Spleen (tissue), 11 donors: ENCODE data around the gene SSTR4. TPM values are rescaled to one million over a fixed set of nuclear protein-coding genes. Genes with fewer than 3 reads are reported as not detected.
"Not testable (repeated sequence)": the region's sequence is repeated elsewhere in the genome, so short reads cannot be mapped to it uniquely, and the experiment has no call there.

Experiments
- DNase-seq: peaks from one replicate; pipeline ENCODE4 v3.0.0-alpha.2; 2020
- H3K27ac ChIP-seq, 8 donors: fragments of 200-600 bp; sonication (generic) in 7 of 8; 1 replicate in 4 of 8; 2 replicates in 4 of 8; pipeline versions ENCODE4 v1.5.0 to v1.8.0; 2016 to 2021; ENCODE audit warnings: inconsistent platforms in 4 of 8, mild to moderate bottlenecking in 4 of 8, moderate library complexity in 1 of 8
- H3K27me3 ChIP-seq, 7 donors: fragments of 200-600 bp; sonication (generic) in 6 of 7; replicated peaks in 1 of 7; 1 replicate in 4 of 7; 2 replicates in 3 of 7; pipeline versions ENCODE4 v1.5.0 to v1.8.0; 2016 to 2021; ENCODE audit warnings: inconsistent platforms in 3 of 7, mild to moderate bottlenecking in 1 of 7
- H3K36me3 ChIP-seq, 6 donors: fragments of 200-600 bp; sonication (generic) in 5 of 6; 1 replicate in 4 of 6; 2 replicates in 2 of 6; pipeline versions ENCODE4 v1.5.0 to v1.8.0; 2016 to 2021; ENCODE audit warnings: inconsistent platforms in 2 of 6
- H3K4me1 ChIP-seq, 6 donors: fragments of 200-600 bp; sonication (generic) in 5 of 6; 1 replicate in 3 of 6; 2 replicates in 3 of 6; pipeline versions ENCODE4 v1.5.0 to v1.8.0; 2016 to 2021; ENCODE audit warnings: inconsistent platforms in 3 of 6
- H3K4me3 ChIP-seq, 8 donors: fragments of 200-600 bp; sonication (generic) in 7 of 8; 1 replicate in 4 of 8; 2 replicates in 4 of 8; pipeline versions ENCODE4 v1.5.0 to v1.8.0; 2016 to 2021; ENCODE audit warnings: inconsistent platforms in 4 of 8, mild to moderate bottlenecking in 4 of 8, moderate library complexity in 2 of 8
- H3K9me3 ChIP-seq, 8 donors: fragments of 200-600 bp; sonication (generic) in 7 of 8; 1 replicate in 4 of 8; 2 replicates in 4 of 8; pipeline versions ENCODE4 v1.5.0 to v1.8.0; 2016 to 2021; ENCODE audit warnings: inconsistent platforms in 4 of 8
- POLR2A ChIP-seq, 3 donors: fragments of 450-650 bp; IDR thresholded peaks; one replicate each; pipeline ENCODE4 v1.5.1; 2017; ENCODE audit warnings: antibody characterized with exemption in 3 of 3, mild to moderate bottlenecking in 1 of 3
- POLR2AphosphoS5 ChIP-seq, 3 donors: sonication (generic); formaldehyde crosslinking; IDR thresholded peaks; one replicate each; pipeline ENCODE4 v1.5.1; 2017; ENCODE audit warnings: antibody characterized with exemption in 3 of 3
- WGBS, 5 donors: extraction: QIAGEN DNeasy Blood & Tissue Kit in 3 of 5; methylation state at CpG; one replicate each; pipeline versions ENCODE4 v1.1.5 to v1.1.7; 2013 to 2018; 5-methylcytosine and 5-hydroxymethylcytosine counted together
- intact Hi-C: fragments of 100-400 bp; cut with DNase I; formaldehyde crosslinking; loops from one replicate; pipeline ENCODE4 v1.15.0; 2023; ENCODE audit warnings: low total_unique reads
- polyA plus RNA-seq, 3 donors: library from polyadenylated mRNA; stranded (reverse); fragments of 200-250 nt; gene quantifications; one replicate each; pipeline ENCODE4 v1.2.1, GENCODE V29; 2013
- total RNA-seq, 7 donors: library from RNA; depleted of rRNA in 3 of 7; stranded (reverse); fragments of >200 nt in 3 of 7; fragmentation: NEBNext Ultra II Directional in 4 of 7; extraction: Animal tissue kit (Norgen Biotek cat#: 25700) in 4 of 7; gene quantifications; one replicate each; pipeline versions ENCODE4 v1.1.0 to v1.2.1, GENCODE V29; 2016 to 2021
- TF ChIP-seq, protein P1 (sequence below), 11 experiments: fragments of 200-600 bp in 7 of 11; fragments of 450-650 bp in 4 of 11; sonication (generic) in 4 of 11; IDR thresholded peaks in 8 of 11; conservative IDR thresholded peaks in 3 of 11; 1 replicate in 7 of 11; 2 replicates in 4 of 11; pipeline versions ENCODE4 v1.4.0 to v1.8.0; 2016 to 2021; ENCODE audit warnings: antibody characterized with exemption in 11 of 11, inconsistent platforms in 4 of 11, mild to moderate bottlenecking in 1 of 11
- donor health status: healthy with polysubstance abuse.
- donor health status: DM: no; HTN: no; CAD: no; lungs with moderate emphysema.
- donor health status: DM: no; HTN: no; CAD: no.
- donor health status: Bipolar disorder and iron deficiency.
- donor health status: healthy.
- donor health status: DM: no; HTN: no; CAD: no.
- donor health status: DM: yes; HTN: yes; CAD: no.

Gene SSTR4
- total and polyA plus RNA-seq, 10 donors: not detected

DNA sequence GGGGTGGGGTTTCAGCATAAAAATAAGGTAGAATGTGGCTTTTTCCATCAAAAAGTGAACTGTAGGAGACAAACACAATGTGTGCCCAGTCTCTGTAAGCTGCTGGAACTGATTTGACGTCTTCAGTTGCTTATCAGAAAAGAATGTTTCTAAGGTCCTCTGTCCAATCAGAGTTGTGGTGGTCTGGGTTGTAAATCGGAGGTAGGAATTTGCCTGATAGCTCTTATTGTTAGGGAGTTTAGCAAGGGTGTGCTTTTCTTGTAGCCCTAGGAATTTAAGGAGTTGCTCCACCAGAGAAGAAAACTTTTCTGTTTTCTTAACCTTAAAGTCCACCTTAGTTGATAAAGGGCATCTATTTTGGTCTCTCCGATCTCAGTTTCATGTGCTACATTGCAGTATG, 10.4 kb upstream of the SSTR4 start:
- no peak for DNase-seq
- H3K27me3 ChIP-seq: no peaks in the 10 kb centered on the region
- no peaks in the 10 kb centered on the region for H3K9me3 ChIP-seq
- peaks cover 0 to 29% (median 7%) of the 10 kb centered on the region in 6 donors for H3K4me1 ChIP-seq
- no peak for TF ChIP-seq POLR2A (IDR thresholded peaks at IDR 0.05)
- TF ChIP-seq POLR2AphosphoS5 (IDR thresholded peaks at IDR 0.05): no peak
- TF ChIP-seq, protein P1, sequence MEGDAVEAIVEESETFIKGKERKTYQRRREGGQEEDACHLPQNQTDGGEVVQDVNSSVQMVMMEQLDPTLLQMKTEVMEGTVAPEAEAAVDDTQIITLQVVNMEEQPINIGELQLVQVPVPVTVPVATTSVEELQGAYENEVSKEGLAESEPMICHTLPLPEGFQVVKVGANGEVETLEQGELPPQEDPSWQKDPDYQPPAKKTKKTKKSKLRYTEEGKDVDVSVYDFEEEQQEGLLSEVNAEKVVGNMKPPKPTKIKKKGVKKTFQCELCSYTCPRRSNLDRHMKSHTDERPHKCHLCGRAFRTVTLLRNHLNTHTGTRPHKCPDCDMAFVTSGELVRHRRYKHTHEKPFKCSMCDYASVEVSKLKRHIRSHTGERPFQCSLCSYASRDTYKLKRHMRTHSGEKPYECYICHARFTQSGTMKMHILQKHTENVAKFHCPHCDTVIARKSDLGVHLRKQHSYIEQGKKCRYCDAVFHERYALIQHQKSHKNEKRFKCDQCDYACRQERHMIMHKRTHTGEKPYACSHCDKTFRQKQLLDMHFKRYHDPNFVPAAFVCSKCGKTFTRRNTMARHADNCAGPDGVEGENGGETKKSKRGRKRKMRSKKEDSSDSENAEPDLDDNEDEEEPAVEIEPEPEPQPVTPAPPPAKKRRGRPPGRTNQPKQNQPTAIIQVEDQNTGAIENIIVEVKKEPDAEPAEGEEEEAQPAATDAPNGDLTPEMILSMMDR (IDR thresholded peaks at IDR 0.05 in 8 of 11, conservative IDR thresholded peaks at IDR 0.05 in 3 of 11): no peak
- WGBS, 5 donors: 79 to 94% (median 89%) methylated on average over 3 of the region's 3 CpGs
- H3K4me3 ChIP-seq: no peak overlapping the region
- intact Hi-C loops: no loop called here
- peak overlapping the region in 4 of 8 donors; percentile 79 to 89 (median 86) for H3K27ac ChIP-seq
- H3K36me3 ChIP-seq: no peaks in the 10 kb centered on the region

DNA sequence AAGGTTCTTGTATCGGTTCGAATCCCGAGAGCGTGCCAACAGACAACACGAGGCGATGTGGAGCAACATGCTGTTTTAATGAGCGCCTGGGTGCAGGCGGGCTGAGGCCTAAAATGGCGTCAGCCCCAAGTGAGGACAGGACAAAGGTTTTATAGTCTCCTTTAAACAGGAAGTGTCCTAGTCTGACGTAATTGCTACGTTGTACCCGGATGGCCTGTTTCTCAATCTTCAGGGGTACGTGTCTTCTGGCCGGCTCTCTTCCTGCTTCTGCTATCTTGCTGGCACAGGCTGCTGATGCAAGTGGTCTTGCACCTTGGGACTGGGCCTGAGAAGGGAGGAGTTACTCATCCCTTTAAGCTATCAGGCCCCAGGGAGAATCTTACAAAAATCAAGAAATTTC, 9.6 kb upstream of the SSTR4 start:
- peak overlapping the region in 5 of 8 donors; percentile 66 to 89 (median 86) for H3K27ac ChIP-seq
- H3K4me3 ChIP-seq: peak overlapping the region in 1 of 8 donors; percentile 33
- intact Hi-C loops: not testable (repeated sequence)

DNA sequence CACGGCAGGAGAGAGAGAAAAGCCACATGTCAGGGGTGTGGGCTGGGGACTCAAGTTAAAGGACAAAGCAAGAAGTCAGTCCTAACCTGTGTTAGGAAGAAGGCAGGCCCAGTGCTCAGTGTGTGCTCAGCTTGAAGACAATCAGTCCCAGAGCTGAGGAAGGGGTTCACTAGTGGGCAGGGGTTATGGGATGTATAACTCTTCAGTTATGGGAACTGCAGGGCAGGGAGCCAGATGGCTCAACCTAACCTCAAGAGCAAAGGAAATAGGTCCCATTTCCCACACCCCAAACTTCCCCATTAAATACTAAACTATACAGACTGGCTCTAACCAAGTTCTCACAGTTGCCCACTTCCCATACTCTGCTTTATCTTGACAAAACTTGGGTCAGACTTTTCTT, 7.4 kb upstream of the SSTR4 start:
- TF ChIP-seq POLR2AphosphoS5 (IDR thresholded peaks at IDR 0.05): peak in 1 of 3 donors; percentile 78
- TF ChIP-seq, protein P1 (IDR thresholded peaks at IDR 0.05 in 8 of 11, conservative IDR thresholded peaks at IDR 0.05 in 3 of 11): no peak
- no peak for TF ChIP-seq POLR2A (IDR thresholded peaks at IDR 0.05)
- Histone ChIP-seq H3K4me1 (peaks cover 0 to 36% (median 8%) of the 10 kb centered on the region in 6 donors), H3K27ac (peak overlapping the region in 7 of 8 donors; percentile 66 to 89 (median 79)), H3K4me3 (peak overlapping the region in 1 of 8 donors; percentile 42), H3K36me3 (no peaks in the 10 kb centered on the region), H3K9me3 (no peaks in the 10 kb centered on the region), H3K27me3 (peaks cover 0 to 1% (median 0%) of the 10 kb centered on the region in 7 donors)
- no peak for DNase-seq
- intact Hi-C loops: no loop called here
- 36 to 70% (median 56%) methylated on average over 1 of the region's 1 CpG for WGBS, 5 donors

More for the DNA sequence above, 9.6 kb upstream of the SSTR4 start:
- WGBS, 5 donors: 66 to 84% (median 75%) methylated on average over 14 of the region's 14 CpGs
- not testable (repeated sequence) for H3K9me3 ChIP-seq, H3K27me3 ChIP-seq, H3K36me3 ChIP-seq
- peak; percentile 82 for DNase-seq
- TF ChIP-seq POLR2AphosphoS5 (IDR thresholded peaks at IDR 0.05): peak; percentile 10 to 82 (median 44)
- H3K4me1 ChIP-seq: peaks cover 0 to 30% (median 7%) of the 10 kb centered on the region in 6 donors

DNA sequence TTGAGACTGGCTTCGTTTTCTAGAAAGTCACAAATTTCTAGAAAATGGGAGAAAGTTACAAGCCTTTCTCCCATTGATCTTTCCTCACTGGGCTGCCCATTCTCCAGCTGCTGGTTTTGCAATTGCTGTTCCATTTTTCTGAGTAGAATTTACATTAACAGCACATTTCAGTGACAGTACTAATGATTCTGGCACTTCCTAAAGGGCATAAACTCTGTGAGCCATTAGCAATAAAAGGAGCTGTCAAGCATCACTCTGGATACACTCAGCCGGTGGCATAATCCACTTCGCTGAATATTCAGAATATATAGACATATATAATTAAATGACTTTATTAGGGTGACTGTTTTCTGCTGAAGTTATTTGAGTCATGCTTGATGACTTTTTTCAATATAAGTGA, 6.7 kb upstream of the SSTR4 start:
- H3K27ac ChIP-seq: peak overlapping the region in 6 of 8 donors; percentile 66 to 89 (median 82)
- no peak for DNase-seq

More for the DNA sequence above, 6.7 kb upstream of the SSTR4 start:
- intact Hi-C loops: no loop called here
- H3K27me3 ChIP-seq: peaks cover 0 to 6% (median 0%) of the 10 kb centered on the region in 7 donors
- H3K36me3 ChIP-seq: no peaks in the 10 kb centered on the region
- H3K4me3 ChIP-seq: no peak overlapping the region
- TF ChIP-seq, protein P1 (IDR thresholded peaks at IDR 0.05 in 8 of 11, conservative IDR thresholded peaks at IDR 0.05 in 3 of 11): no peak
- no peak for TF ChIP-seq POLR2AphosphoS5 (IDR thresholded peaks at IDR 0.05)
- TF ChIP-seq POLR2A (IDR thresholded peaks at IDR 0.05): no peak
- H3K4me1 ChIP-seq: peaks cover 0 to 41% (median 11%) of the 10 kb centered on the region in 6 donors
- WGBS, 5 donors: 69 to 91% (median 78%) methylated on average over 3 of the region's 3 CpGs
- no peaks in the 10 kb centered on the region for H3K9me3 ChIP-seq
